Measurements from ENCODE around the gene GABRA4.

GABRA4 gene

GRCh38 chr4:46924789-46925529, 68.4 kb downstream of the GABRA4 start:
- Histone ChIP-seq H3K36me3 (ENCODE audit: control insufficient read depth, insufficient read depth, low read length) (no peaks in the 10 kb centered on the region), H3K27me3 (replicated peaks; ENCODE audit: control insufficient read depth, insufficient read depth, low read length) (no peaks in the 10 kb centered on the region), H3K4me3 (replicated peaks; ENCODE audit: low read depth, low read length) (no peak overlapping the region)
- TF ChIP-seq, protein P1, sequence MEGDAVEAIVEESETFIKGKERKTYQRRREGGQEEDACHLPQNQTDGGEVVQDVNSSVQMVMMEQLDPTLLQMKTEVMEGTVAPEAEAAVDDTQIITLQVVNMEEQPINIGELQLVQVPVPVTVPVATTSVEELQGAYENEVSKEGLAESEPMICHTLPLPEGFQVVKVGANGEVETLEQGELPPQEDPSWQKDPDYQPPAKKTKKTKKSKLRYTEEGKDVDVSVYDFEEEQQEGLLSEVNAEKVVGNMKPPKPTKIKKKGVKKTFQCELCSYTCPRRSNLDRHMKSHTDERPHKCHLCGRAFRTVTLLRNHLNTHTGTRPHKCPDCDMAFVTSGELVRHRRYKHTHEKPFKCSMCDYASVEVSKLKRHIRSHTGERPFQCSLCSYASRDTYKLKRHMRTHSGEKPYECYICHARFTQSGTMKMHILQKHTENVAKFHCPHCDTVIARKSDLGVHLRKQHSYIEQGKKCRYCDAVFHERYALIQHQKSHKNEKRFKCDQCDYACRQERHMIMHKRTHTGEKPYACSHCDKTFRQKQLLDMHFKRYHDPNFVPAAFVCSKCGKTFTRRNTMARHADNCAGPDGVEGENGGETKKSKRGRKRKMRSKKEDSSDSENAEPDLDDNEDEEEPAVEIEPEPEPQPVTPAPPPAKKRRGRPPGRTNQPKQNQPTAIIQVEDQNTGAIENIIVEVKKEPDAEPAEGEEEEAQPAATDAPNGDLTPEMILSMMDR (IDR thresholded peaks at IDR 0.05; ENCODE audit: insufficient read depth, low read length, poor library complexity, severe bottlenecking), result no peak
- DNase-seq (ENCODE audit: extremely low read depth, insufficient read length), result peak; percentile 17

DNA sequence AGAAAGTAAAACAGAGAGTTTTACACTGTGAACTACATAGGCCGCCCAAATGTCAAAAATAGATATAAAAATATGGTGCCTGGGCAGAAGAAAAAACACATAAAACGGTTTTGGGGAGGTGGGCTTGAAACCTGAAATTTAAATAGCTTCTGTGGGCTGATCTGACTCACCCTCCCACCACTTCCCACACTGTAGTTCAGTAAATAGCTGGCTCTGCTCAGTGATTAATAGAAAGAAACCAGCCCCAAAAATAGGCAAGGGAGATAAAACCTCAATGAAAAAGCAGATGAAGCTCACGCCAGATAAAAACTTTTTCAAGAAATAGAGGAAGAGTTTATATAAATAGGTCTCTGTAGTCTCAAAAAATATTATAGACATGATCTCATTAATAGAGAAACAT, 71.2 kb downstream of the GABRA4 start:
- Histone ChIP-seq H3K36me3 (ENCODE audit: control insufficient read depth, insufficient read depth, low read length) (no peaks in the 10 kb centered on the region), H3K27me3 (replicated peaks; ENCODE audit: control insufficient read depth, insufficient read depth, low read length) (no peaks in the 10 kb centered on the region), H3K4me3 (replicated peaks; ENCODE audit: low read depth, low read length) (no peak overlapping the region)
- DNase-seq (ENCODE audit: extremely low read depth, insufficient read length), result peak; percentile 13
- TF ChIP-seq, protein P1 (IDR thresholded peaks at IDR 0.05; ENCODE audit: insufficient read depth, low read length, poor library complexity, severe bottlenecking), result no peak

DNA sequence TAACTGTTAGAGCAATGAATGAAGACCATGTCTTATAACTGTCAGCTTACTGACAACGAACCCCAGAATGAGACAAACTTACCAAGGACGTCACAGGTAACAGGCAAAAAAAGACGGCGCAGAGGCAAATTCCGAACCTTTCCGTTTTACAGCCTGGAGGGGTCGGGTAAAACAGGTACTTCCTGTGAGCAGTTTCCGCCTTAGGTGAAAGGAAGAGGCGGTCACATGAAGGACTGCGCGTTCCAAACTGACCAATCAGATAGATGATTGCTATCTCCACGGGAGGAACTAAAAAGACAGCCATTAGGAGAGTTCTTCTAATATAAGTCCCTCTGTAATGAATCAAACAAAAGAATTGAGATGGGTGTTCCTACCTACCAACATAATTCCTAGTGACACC, 84.3 kb downstream of the GABRA4 start, which contains the start of gene COX7B2:
TSS of gene COX7B2 (minus strand) at position 168 of the 400 bp plus-strand sequence. CDS start 174,053 bp downstream, outside the sequence.
- no peaks in the 10 kb centered on the region for H3K27me3 ChIP-seq (replicated peaks; ENCODE audit: control insufficient read depth, insufficient read depth, low read length)
- H3K4me3 ChIP-seq (replicated peaks; ENCODE audit: low read depth, low read length), result no peak within 1 kb of the TSS
- DNase-seq (ENCODE audit: extremely low read depth, insufficient read length), result no peak
- TF ChIP-seq, protein P1 (IDR thresholded peaks at IDR 0.05; ENCODE audit: insufficient read depth, low read length, poor library complexity, severe bottlenecking), result no peak
- H3K36me3 ChIP-seq (ENCODE audit: control insufficient read depth, insufficient read depth, low read length), result no peaks in the 10 kb centered on the region

- TF ChIP-seq, protein P1 (IDR thresholded peaks at IDR 0.05; ENCODE audit: insufficient read depth, low read length, poor library complexity, severe bottlenecking), result no peak
Measured at GRCh38 chr4:46908148-46908547, 85.2 kb downstream of the GABRA4 start.

DNA sequence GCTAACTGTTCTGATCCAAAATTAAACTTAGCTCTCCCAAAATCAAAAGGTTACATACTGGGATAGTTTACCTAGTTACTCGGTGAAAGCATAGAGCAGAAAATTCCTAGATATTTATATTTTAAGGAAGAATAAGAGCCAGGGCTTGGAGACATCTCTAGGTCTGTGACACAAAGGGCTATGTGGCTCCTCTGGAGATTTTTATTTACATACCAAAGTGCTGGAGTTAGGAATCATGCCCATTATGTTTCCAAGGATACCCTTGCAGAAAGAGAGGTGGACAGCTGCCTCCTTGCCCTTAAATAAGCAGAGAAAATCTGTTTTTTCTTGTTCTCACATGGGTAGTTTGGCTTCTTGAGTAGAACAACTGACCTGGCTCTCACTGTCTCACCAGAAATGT, 93.3 kb downstream of the GABRA4 start:
- no peaks in the 10 kb centered on the region for H3K27me3 ChIP-seq (replicated peaks; ENCODE audit: control insufficient read depth, insufficient read depth, low read length)
- TF ChIP-seq, protein P1 (IDR thresholded peaks at IDR 0.05; ENCODE audit: insufficient read depth, low read length, poor library complexity, severe bottlenecking), result no peak
- DNase-seq (ENCODE audit: extremely low read depth, insufficient read length), result no peak
- H3K4me3 ChIP-seq (replicated peaks; ENCODE audit: low read depth, low read length), result no peak overlapping the region
- no peaks in the 10 kb centered on the region for H3K36me3 ChIP-seq (ENCODE audit: control insufficient read depth, insufficient read depth, low read length)

More at GRCh38 chr4:46908148-46908547, 85.2 kb downstream of the GABRA4 start:
- DNase-seq (ENCODE audit: extremely low read depth, insufficient read length), result no peak
- Histone ChIP-seq H3K27me3 (replicated peaks; ENCODE audit: control insufficient read depth, insufficient read depth, low read length) (no peaks in the 10 kb centered on the region), H3K4me3 (replicated peaks; ENCODE audit: low read depth, low read length) (no peak overlapping the region), H3K36me3 (ENCODE audit: control insufficient read depth, insufficient read depth, low read length) (no peaks in the 10 kb centered on the region)
